ENCODE results near the gene AMER3. TPM values are rescaled to one million over a fixed set of nuclear protein-coding genes. Genes with fewer than 3 reads are reported as not detected.

Gene AMER3
- total RNA-seq, 6 experiments from 2014 or later: not detected

DNA sequence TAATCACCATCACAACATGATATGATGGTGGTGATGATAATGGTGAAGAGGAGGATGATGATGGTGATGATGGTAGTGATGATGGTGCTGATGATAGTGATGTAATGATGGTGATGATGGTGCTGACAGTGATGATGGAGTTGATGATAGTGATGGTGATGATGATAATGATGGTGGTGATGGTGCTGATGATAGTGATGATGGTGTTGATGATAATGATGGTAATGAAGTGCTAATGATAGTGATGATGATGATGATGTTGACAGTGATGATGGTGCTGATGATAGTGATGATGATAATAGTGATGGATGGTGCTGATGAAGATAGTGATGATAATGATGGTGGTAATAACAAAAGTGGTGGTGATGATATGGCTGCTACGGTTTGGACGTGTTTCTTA, 30.9 kb upstream of the AMER3 start:
- 71% methylated on average over 2 of the region's 2 CpGs for WGBS (ENCODE audit: insufficient coverage, low coverage, low lambda C conversion rate, missing lambda C conversion rate)
- no peak for TF ChIP-seq POLR2A (IDR thresholded peaks at IDR 0.05)
- TF ChIP-seq, protein P1, sequence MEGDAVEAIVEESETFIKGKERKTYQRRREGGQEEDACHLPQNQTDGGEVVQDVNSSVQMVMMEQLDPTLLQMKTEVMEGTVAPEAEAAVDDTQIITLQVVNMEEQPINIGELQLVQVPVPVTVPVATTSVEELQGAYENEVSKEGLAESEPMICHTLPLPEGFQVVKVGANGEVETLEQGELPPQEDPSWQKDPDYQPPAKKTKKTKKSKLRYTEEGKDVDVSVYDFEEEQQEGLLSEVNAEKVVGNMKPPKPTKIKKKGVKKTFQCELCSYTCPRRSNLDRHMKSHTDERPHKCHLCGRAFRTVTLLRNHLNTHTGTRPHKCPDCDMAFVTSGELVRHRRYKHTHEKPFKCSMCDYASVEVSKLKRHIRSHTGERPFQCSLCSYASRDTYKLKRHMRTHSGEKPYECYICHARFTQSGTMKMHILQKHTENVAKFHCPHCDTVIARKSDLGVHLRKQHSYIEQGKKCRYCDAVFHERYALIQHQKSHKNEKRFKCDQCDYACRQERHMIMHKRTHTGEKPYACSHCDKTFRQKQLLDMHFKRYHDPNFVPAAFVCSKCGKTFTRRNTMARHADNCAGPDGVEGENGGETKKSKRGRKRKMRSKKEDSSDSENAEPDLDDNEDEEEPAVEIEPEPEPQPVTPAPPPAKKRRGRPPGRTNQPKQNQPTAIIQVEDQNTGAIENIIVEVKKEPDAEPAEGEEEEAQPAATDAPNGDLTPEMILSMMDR (IDR thresholded peaks at IDR 0.05): no peak
- Histone ChIP-seq H3K27ac (no peak overlapping the region), H3K36me3 (no peaks in the 10 kb centered on the region), H3K4me3 (no peak overlapping the region), H3K27me3 (no peaks in the 10 kb centered on the region), H3K4me1 (peaks cover 0 to 11% (median 0%) of the 10 kb centered on the region in 4 donors), H3K9me3 (no peaks in the 10 kb centered on the region)
- intact Hi-C loops (cut with DNase I): no loop called here
- ATAC-seq (no peak), DNase-seq (no peak)

DNA sequence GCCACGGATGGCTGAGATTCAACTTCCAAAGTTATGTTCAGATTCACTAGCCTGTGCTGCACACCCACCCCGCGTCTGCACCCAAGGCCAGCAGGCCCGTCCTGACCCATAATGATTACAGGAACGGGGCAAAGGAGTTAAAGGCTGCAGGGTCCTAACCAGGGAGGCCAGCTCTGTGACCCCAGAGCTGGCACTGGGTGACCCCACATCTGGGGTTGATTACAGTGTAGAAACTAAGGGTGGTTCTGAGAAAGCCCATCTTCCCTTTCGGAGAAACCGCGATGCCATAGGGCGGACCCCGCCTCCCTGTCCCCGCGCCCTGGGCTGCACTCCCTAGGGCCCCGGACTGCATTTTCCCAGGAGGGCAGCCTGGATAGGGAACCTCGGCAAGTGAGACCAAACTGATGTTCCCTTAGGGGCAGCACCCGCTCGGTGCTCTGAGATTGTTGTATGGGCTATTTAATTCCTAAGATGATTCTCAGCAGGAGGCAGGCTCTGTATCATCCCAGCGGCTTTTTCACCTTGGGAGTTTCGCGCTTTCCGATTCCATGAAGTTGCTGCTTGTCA, 28.6 kb upstream of the AMER3 start:
- peak overlapping the region in 1 of 3 donors; percentile 46 for H3K4me3 ChIP-seq
- no peaks in the 10 kb centered on the region for H3K36me3 ChIP-seq
- TF ChIP-seq POLR2A (IDR thresholded peaks at IDR 0.05): no peak
- TF ChIP-seq, protein P1 (IDR thresholded peaks at IDR 0.05): no peak
- intact Hi-C loops (cut with DNase I): no loop called here
- peaks cover 0 to 11% (median 0%) of the 10 kb centered on the region in 4 donors for H3K4me1 ChIP-seq
- ATAC-seq (no peak), DNase-seq (no peak)
- H3K9me3 ChIP-seq: no peaks in the 10 kb centered on the region
- 13% methylated on average over 10 of the region's 20 CpGs for WGBS (ENCODE audit: insufficient coverage, low coverage, low lambda C conversion rate, missing lambda C conversion rate)
- H3K27me3 ChIP-seq: no peaks in the 10 kb centered on the region
- H3K27ac ChIP-seq: no peak overlapping the region

DNA sequence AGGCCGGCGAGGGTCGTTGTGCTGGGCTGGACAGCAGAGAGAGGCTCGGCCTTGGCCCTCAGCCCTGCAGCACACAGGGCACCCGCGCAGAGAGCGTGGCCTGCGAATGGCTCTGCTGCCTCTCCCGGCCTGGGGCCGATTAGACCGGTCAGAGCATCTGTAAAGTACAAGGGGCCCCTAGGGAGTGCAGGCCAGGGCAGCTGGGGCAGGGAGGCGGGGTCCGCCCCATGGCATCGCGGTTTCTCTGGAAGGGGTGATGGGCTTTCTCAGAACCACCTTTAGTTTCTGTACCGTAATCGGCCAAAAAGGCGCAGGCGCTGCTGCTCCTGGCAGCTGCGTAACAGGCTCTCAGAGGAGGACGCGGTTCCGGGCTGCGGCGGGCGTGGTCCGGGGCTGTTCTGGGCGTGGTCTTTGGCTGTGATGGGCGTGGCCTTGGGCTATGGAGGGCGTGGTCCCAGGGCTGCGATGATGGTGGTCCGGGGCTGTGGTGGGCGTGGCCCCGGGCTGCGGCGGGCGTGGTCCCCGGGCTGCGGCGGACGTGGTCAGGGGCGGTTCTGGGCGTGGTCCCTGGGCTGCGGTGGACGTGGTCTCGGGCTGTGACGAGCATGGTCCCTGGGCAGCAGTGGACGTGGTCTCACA, 27.9 kb upstream of the AMER3 start:
- ATAC-seq: peak; percentile 67 to 89 (median 78)
- TF ChIP-seq POLR2A (IDR thresholded peaks at IDR 0.05): no peak
- TF ChIP-seq, protein P1 (IDR thresholded peaks at IDR 0.05): no peak
- Histone ChIP-seq H3K9me3 (no peaks in the 10 kb centered on the region), H3K4me1 (peaks cover 0 to 11% (median 0%) of the 10 kb centered on the region in 4 donors), H3K27me3 (no peaks in the 10 kb centered on the region), H3K4me3 (peak overlapping the region; percentile 23 to 46 (median 25)), H3K27ac (no peak overlapping the region), H3K36me3 (no peaks in the 10 kb centered on the region)
- intact Hi-C loops (cut with DNase I): no loop called here
- WGBS (ENCODE audit: insufficient coverage, low coverage, low lambda C conversion rate, missing lambda C conversion rate): 4% methylated on average over 15 of the region's 48 CpGs
- DNase-seq: peak in 2 of 3 donors; percentile 57 to 69

DNA sequence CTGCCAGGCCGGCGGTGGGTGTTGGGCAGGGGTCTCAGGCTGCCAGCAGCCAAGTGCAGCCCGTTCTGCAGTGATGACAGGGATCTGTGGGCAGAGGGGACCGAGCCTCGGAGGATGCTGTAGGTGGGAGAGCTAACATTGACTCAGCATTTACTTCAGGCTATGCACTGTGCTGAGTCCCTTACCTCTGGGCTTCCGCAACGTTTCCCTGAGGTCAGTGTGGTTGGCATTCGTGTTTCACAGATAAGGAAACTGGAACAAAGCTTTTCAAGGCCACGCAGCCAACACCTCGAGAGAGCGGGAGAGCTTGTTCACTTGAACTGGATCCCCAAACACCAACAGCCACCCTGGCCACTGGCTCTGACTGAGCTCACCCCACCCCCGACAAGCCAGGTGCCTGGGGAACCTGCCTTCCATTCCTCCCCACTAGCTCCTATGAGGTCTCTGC, 27.3 kb upstream of the AMER3 start:
- 15% methylated on average over 6 of the region's 12 CpGs for WGBS (ENCODE audit: insufficient coverage, low coverage, low lambda C conversion rate, missing lambda C conversion rate)
- no peak overlapping the region for H3K27ac ChIP-seq
- H3K27me3 ChIP-seq: no peaks in the 10 kb centered on the region
- intact Hi-C loops (cut with DNase I): no loop called here
- DNase-seq (no peak), ATAC-seq (peak in 3 of 4 donors; percentile 17 to 51 (median 23))
- peaks cover 0 to 11% (median 0%) of the 10 kb centered on the region in 4 donors for H3K4me1 ChIP-seq
- TF ChIP-seq POLR2A (IDR thresholded peaks at IDR 0.05): no peak
- TF ChIP-seq, protein P1 (IDR thresholded peaks at IDR 0.05): no peak
- H3K36me3 ChIP-seq: no peaks in the 10 kb centered on the region
- no peaks in the 10 kb centered on the region for H3K9me3 ChIP-seq
- H3K4me3 ChIP-seq: no peak overlapping the region
